C1 segment of cervical spinal cord (tissue), 14 donors: ENCODE measurements around the gene MACROD2.
"Not testable (repeated sequence)": the region's sequence is repeated elsewhere in the genome, so short reads cannot be mapped to it uniquely, and the experiment has no call there.

Experiments
- DNase-seq, 14 donors: peaks; one replicate each; lab custom pipeline; 2025; lab: John Stamatoyannopoulos, UW

The MACROD2 gene

GRCh38 chr20:14984768-14985622 lies 989.7 kb downstream of the MACROD2 start:
- DNase-seq = no peak

- DNase-seq = no peak
These were observed 990.8 kb downstream of the MACROD2 start for GRCh38 chr20:14986026-14986655.

- DNase-seq = no peak
These were observed 991.3 kb downstream of the MACROD2 start for GRCh38 chr20:14986656-14987055.

GRCh38 chr20:14989535-14990290 lies 994.4 kb downstream of the MACROD2 start:
- DNase-seq = no peak

- no peak for DNase-seq
These were observed 995.7 kb downstream of the MACROD2 start for GRCh38 chr20:14991023-14991422.

- no peak for DNase-seq
These were observed 996.8 kb downstream of the MACROD2 start for GRCh38 chr20:14992153-14992552.

- no peak for DNase-seq
These were observed 997.6 kb downstream of the MACROD2 start for GRCh38 chr20:14992961-14993360.

GRCh38 chr20:14996883-14997672 lies 1001.8 kb downstream of the MACROD2 start:
- DNase-seq = no peak

GRCh38 chr20:14997791-14998190 lies 1002.5 kb downstream of the MACROD2 start:
- DNase-seq = no peak

- DNase-seq = no peak
These were observed 1010.1 kb downstream of the MACROD2 start for GRCh38 chr20:15005300-15005986.

GRCh38 chr20:15011631-15012030 lies 1016.3 kb downstream of the MACROD2 start:
- DNase-seq = no peak

- DNase-seq = peak in 2 of 14 donors; percentile 3 to 14
These were observed 1017.2 kb downstream of the MACROD2 start for GRCh38 chr20:15012566-15012965.

- not testable (repeated sequence) for DNase-seq
These were observed 1021.6 kb downstream of the MACROD2 start for GRCh38 chr20:15016875-15017274.

- DNase-seq = no peak
These were observed 1023.6 kb downstream of the MACROD2 start for GRCh38 chr20:15018966-15019365.

GRCh38 chr20:15020845-15021244 lies 1025.5 kb downstream of the MACROD2 start:
- DNase-seq = no peak

GRCh38 chr20:15022921-15023320 lies 1027.6 kb downstream of the MACROD2 start:
- DNase-seq = no peak

- DNase-seq = no peak
These were observed 1031.4 kb downstream of the MACROD2 start for GRCh38 chr20:15026759-15027158.

GRCh38 chr20:15030826-15031225 lies 1035.5 kb downstream of the MACROD2 start:
- DNase-seq = peak in 1 of 14 donors; percentile 71

- no peak for DNase-seq
These were observed 1036.4 kb downstream of the MACROD2 start for GRCh38 chr20:15031546-15032351.

GRCh38 chr20:15032352-15032622 lies 1037.0 kb downstream of the MACROD2 start:
- DNase-seq = no peak
